Loucy (cell line): Measurements from ENCODE around the gene TECRL.

Source experiments
- CTCF ChIP-seq: fragments of 200-600 bp; sonication (generic); conservative IDR thresholded peaks from 2 replicates; pipeline ENCODE4 v1.5.1; 2014; ENCODE audit warnings: mild to moderate bottlenecking, antibody characterized with exemption, low read length
- EZH2phosphoT487 ChIP-seq: fragments of 200-600 bp; IDR thresholded peaks from 2 replicates; pipeline ENCODE4 v1.6.1; 2018; ENCODE audit warnings: antibody characterized with exemption, mild to moderate bottlenecking, moderate library complexity, borderline replicate concordance

GRCh38 chr4:64402684-64403083, 6.6 kb downstream of the TECRL start:
- no peak for TF ChIP-seq CTCF
- TF ChIP-seq EZH2phosphoT487: no peak
